Measurements from ENCODE around the gene MYRFL.

Gene MYRFL

GRCh38 chr12:69900720-69901131 is 75.7 kb downstream of the MYRFL start:
- peak; percentile 62 for DNase-seq

GRCh38 chr12:69901221-69901905 is 76.3 kb downstream of the MYRFL start:
- no peak for DNase-seq

DNA sequence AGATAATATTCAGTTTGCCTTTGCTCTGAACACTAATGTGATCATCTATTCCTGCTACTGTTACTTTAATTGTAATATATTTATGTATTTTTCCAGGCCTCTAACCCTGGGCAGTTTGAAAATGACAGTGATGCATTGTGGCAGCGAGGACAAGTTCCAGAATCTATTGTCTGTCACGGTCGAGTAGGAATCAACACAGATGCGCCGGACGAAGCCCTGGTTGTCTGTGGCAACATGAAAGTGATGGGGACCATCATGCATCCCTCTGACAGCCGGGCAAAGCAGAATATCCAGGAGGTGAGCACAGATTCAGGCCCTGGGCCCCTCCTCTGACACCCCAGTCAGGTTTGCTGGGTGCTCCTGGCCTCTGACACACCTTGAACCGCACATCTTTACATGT is 78.5 kb downstream of the MYRFL start:
- DNase-seq: no peak

GRCh38 chr12:69904777-69905176 is 79.8 kb downstream of the MYRFL start:
- DNase-seq: no peak

GRCh38 chr12:69905801-69906200 is 80.8 kb downstream of the MYRFL start:
- DNase-seq: no peak

DNA sequence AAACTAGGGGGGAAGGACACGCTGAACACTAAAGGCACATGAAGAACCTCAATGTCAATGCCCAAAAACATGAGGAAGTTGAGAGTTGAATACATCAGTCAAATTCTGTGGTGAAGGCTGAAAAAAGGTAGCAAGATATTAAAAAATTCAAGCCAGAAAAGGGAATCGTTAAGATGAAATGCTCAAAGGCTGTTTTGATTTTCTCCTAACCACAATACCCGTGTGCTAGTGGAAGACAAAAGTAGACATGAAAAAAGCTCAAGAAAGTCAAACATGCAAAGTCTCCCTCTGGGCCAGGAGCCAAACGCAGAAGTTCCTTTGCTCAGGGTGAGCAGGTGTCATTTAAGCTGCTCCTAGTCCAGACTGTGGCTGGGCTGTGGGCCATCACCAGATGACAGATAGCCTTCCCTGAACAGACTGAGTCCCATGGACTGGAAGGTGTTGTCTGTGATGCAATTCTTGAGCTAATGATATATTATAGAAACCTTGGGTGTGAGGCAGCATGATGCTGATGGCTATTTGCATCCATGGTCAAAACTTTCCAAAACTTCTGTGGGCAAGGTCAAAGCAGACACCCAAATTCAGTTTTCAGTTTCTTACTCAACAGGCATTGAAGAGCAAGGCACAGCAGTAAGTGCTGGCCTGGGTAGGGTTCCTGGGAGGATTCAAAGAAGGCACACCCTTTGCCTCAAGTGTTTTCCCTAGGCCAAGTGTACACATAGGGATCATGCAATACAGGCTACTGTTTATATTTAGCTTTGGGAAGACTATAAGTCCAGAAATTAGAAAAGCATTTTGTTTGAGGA is 81.6 kb downstream of the MYRFL start:
- no peak for DNase-seq

GRCh38 chr12:69908203-69908602 is 83.2 kb downstream of the MYRFL start:
- no peak for DNase-seq

DNA sequence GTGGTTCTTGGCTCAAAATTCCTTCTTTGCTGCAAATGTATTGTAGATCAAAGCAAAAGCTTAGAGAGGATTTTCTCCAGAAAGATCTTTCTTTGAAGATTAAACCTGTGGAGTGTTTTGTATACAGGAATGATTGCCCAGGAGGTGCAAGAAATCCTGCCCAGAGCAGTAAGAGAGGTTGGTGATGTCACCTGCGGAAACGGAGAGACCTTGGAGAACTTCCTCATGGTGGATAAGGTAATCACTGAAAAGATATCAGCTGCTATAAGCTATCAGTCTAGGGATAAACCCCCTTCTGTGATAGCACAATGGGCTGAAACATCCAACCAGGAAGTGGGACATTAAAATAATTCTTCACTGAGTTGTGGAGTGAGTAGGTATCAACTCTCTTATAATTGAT is 85.7 kb downstream of the MYRFL start:
- no peak for DNase-seq

GRCh38 chr12:69913526-69913925 is 88.5 kb downstream of the MYRFL start:
- no peak for DNase-seq

- DNase-seq: no peak
These were observed 90.9 kb downstream of the MYRFL start for GRCh38 chr12:69915964-69916363.

DNA sequence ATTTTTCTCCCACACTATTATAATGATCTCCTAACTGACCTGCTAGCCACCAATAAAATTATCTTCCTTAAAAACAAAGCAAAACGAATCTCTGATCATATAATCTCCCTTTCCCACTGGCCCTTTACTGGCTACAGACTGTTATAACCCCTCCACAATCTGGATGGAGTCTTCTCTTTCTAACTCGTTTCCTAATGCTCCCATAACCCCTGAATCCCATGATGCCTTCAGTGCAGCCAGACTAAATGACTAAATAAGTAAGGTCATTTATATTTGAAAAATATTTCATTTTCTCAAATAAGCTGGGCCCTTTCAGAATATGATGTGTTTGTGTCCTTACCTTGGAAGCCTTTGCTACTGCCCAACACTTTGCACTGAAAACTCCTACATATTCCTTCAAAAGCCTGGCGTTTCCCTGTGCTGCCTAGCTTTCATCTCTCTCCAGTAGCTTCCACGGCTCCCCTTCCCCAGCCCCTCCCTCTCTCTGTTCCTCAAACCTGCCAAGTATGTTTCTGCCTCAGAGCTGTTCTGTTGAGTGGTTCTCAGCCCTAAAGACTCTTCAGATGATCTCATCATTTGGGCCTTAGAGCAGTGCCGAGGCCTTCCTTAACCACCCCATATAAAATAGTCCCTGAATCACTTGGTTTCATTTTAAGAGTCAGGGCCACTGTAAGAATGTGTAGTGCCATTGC is 91.7 kb downstream of the MYRFL start:
- no peak for DNase-seq

GRCh38 chr12:69918287-69918686 is 93.3 kb downstream of the MYRFL start:
- no peak for DNase-seq

DNA sequence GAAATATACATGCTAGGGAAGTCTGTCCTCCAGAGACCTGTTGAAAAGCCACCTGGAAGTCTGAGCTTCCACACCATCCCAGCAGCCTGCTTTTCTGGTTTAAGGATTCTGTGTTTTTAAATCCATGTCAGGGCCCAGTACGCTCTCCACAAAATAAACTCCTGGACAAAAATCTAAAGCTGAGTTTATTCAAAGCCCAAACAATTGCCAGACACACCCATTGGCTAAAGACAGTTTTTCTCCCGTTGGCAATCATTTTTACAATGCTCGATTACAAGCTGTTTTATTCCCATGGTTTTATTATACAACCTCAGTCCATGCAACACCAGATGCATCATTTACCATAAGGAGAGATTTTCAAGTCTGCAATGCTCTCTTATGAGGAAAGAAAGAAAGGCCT is 94.5 kb downstream of the MYRFL start:
- no peak for DNase-seq

- no peak for DNase-seq
These were observed 96.8 kb downstream of the MYRFL start for GRCh38 chr12:69921831-69922230.

DNA sequence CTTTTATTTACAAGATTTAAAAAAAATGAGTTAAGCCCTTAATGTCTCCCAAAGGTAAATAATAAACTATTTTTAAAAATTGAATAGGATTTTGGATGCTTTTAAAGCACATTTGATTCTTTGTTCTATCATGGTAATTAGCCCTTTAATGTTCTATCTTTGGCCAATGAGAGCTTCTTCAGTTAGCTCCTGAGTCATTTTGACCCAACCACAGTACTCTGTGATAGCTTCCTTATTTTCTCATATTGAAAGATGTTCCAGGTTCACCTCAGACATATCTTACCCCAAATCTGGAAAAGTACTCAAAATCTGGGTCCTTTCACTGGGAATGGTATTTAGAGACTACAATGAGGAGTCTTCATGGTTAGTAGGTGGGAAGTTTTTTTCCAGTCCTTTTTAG is 98.0 kb downstream of the MYRFL start:
- no peak for DNase-seq

DNA sequence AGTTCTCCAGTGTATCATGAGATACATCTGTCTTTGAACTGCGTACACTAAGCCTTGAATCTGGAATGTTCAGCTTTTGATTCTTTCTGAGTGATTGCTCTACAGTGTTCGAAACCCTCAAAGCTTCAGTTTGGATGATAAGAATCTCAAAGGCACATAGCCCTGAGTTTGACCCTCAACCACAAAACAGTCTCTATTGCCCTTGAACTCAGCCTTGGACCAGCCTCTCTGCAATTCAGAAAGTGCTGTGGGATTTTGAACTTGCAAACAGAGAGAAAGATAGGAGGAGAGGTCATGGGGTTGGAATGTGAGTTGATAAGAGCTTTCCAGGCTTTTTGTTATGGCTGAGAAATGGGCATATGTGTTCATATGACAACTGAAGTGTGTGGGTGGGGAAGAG is 100.3 kb downstream of the MYRFL start:
- no peak for DNase-seq

- DNase-seq: no peak
These were observed 102.1 kb downstream of the MYRFL start for GRCh38 chr12:69927164-69927563.

GRCh38 chr12:69929125-69929524 is 104.1 kb downstream of the MYRFL start:
- no peak for DNase-seq

GRCh38 chr12:69929531-69929930 is 104.5 kb downstream of the MYRFL start:
- DNase-seq: no peak

GRCh38 chr12:69931569-69931968 is 106.5 kb downstream of the MYRFL start:
- DNase-seq: no peak

DNA sequence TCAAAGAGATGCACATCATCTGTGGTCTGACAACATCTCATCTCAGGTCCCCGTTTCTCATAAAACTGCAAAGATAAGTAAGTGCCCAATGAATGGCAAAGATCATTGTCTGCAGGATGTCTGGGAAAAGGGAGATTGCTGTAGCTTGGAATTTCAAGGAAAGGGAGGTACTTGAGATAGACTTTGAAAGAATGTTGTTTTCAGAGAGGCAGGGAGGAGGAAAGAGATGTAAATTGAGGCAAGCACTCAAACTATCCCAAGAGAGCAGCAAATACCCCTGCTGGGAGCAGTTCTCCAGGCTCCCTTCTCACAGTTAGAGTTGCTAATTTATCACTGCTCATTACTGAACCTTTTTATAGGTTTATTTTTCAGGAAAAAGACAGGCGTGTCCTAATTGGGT is 107.1 kb downstream of the MYRFL start:
- no peak for DNase-seq

DNA sequence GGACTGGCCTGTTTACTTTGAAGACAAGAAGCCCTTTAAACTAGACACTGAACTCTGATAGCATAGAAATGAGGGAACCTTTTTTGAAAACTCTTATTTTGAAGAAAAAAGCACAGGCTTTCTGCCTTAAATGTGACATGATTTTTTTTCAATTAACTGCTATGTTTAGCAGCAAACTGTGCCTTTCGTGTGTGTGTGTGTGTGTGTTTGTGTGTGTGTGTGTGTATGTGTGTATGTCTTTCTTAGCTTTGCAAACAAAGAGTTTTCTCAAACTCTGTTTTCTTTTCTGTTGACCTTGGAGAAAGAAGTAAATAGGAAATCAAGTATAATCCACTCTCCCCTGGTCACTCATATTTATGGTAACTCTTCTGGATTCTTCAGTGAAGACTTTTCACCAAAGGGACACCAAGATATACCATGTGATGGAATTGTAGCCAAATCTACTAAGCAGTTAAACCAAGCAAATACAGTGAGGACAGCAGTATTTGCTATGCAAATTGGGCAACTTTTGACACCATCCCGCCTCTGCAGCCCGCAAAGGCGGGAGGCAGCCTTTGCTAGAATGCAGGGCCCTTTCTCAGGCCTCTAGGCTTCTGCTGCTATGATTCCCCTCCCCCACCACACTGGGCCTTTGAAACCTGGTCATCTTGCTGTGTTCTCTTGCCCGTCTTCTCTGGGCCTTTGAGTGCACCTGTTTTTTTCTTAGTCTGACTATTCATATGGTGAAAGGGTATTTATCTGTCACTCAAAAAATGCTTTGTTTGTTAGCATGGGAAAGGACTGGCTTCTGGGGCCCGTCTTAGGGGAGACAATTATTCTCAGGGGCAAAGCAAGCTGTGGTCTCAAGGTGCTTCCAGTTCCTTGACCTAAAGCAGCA is 107.9 kb downstream of the MYRFL start:
- DNase-seq: no peak

GRCh38 chr12:69934011-69934410 is 109.0 kb downstream of the MYRFL start:
- DNase-seq: no peak
